OCI-LY1 (cell line): ENCODE data around the gene PAX2.

Experiments
- CTCF ChIP-seq: fragments of 200-600 bp; sonication (generic), shearing (Covaris generic); IDR thresholded peaks from 2 replicates; pipeline ENCODE4 v1.5.1; 2017; ENCODE audit warnings: mild to moderate bottlenecking, antibody characterized with exemption, low read length, moderate library complexity, mixed read lengths
- EZH2 ChIP-seq: fragments of 200-600 bp; sonication (generic), shearing (Covaris generic); IDR thresholded peaks from 2 replicates; pipeline ENCODE4 v1.8.0; 2017; ENCODE audit warnings: borderline replicate concordance, mixed run types, mild to moderate bottlenecking, antibody characterized with exemption, low read length, moderate library complexity, mixed read lengths

DNA sequence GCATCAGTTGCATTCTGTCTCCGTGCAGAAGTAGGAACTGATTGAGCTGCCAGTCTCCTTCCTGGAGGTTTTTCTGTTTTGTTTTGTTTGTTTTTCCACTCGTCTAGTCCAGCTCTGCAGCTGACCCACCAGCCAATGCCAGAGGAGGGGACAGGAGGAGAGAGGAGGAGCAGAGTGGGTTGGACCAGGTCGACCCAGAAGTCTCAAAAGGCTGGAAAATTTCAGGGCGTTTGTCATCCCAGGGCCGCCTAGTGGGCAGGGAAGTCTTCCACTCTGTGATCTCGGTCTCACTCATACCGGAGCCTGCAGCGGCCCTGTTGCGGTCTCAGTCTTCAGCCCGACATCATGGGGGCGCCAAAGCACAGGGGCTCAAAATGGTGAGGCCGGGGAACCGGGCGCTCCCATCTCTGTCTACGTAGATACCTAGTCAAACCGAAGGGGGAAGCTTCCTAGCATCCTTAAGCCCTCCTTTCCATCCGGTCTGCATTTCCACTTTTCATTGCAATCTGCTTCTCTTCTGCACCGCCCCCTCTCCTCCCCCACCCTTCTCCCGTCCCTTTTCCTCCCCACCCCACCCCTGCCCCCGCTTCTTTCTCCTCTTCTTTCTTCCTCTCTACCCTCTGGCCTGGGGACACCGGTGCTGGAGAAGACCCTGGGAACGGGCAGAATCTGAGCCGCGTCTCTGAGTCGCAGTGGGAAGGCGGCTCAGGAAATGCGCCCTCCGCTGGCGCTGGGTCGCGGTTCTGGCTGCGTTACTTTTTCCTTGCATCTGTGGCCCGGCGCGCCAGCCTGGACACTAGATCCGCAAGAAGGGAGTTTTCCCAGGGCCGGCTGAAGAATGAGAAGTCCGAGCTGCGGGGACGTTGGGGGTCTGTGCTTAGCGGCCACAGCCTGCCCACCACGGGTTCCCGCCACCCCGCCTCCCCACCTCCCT lies 16.2 kb upstream of the PAX2 start:
- TF ChIP-seq EZH2 (no peak), CTCF (peak; percentile 11; the same call in 1 of the 2 replicates)
